Esophagus muscularis mucosa (tissue), 4 donors: ENCODE measurements around the gene IL2RA.
"Not testable (repeated sequence)": the region's sequence is repeated elsewhere in the genome, so short reads cannot be mapped to it uniquely, and the experiment has no call there.

Experiments
- EP300 ChIP-seq: sonication (generic); formaldehyde crosslinking; IDR thresholded peaks from one replicate; pipeline ENCODE4 v1.6.1; 2017; ENCODE audit warnings: antibody characterized with exemption
- POLR2A ChIP-seq: fragments of 450-650 bp; IDR thresholded peaks from one replicate; pipeline ENCODE4 v1.6.1; 2017; ENCODE audit warnings: antibody characterized with exemption, moderate library complexity, mild to moderate bottlenecking, low read depth
- POLR2AphosphoS5 ChIP-seq, 2 donors: sonication (generic); formaldehyde crosslinking; IDR thresholded peaks; one replicate each; pipeline ENCODE4 v1.6.1; 2017; ENCODE audit warnings: antibody characterized with exemption in 2 of 2
- TF ChIP-seq, protein P1 (sequence below), 3 experiments: fragments of 200-600 bp in 2 of 3; fragments of 450-650 bp in 1 of 3; sonication (generic) in 2 of 3; IDR thresholded peaks; one replicate each; pipeline ENCODE4 v1.5.1; 2017 to 2019; ENCODE audit warnings: antibody characterized with exemption in 3 of 3, mild to moderate bottlenecking in 2 of 3, moderate library complexity in 1 of 3

DNA sequence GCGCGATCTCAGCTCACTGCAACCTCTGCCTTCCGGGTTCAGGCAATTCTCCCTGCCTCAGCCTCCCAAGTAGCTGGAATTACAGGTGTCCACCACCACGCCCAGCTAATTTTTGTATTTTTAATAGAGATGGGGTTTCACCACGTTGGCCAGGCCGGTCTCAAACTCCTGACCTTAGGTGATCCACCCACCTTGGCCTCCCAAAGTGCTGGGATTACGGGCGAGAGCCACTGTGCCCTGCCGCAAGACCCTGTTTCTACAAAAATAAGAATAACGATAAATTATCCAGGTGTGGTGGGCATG lies 101.2 kb downstream of the IL2RA start:
- TF ChIP-seq, protein P1, sequence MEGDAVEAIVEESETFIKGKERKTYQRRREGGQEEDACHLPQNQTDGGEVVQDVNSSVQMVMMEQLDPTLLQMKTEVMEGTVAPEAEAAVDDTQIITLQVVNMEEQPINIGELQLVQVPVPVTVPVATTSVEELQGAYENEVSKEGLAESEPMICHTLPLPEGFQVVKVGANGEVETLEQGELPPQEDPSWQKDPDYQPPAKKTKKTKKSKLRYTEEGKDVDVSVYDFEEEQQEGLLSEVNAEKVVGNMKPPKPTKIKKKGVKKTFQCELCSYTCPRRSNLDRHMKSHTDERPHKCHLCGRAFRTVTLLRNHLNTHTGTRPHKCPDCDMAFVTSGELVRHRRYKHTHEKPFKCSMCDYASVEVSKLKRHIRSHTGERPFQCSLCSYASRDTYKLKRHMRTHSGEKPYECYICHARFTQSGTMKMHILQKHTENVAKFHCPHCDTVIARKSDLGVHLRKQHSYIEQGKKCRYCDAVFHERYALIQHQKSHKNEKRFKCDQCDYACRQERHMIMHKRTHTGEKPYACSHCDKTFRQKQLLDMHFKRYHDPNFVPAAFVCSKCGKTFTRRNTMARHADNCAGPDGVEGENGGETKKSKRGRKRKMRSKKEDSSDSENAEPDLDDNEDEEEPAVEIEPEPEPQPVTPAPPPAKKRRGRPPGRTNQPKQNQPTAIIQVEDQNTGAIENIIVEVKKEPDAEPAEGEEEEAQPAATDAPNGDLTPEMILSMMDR (IDR thresholded peaks at IDR 0.05) = not testable (repeated sequence)
- TF ChIP-seq EP300; POLR2AphosphoS5 (IDR thresholded peaks at IDR 0.05); POLR2A: not testable (repeated sequence)
